HEK293 (cell line): ENCODE data around the gene FRZB.

Experiments
- CTCF ChIA-PET: fragments of 350-600 bp; formaldehyde crosslinking; extraction: SDS; loops from one replicate; lab custom pipeline; 2021; ENCODE audit warnings: antibody characterized with exemption; lab: Yijun Ruan, JAX
- POLR2A ChIA-PET: fragments of 300-600 bp; formaldehyde crosslinking; extraction: SDS; loops from one replicate; lab custom pipeline; 2020; ENCODE audit warnings: antibody characterized with exemption, inconsistent platforms; lab: Yijun Ruan, JAX
- H3K27ac ChIP-seq: fragments of 200-500 bp; sonication (Bioruptor generic); 2 replicates; pipeline ENCODE4 v1.5.1; 2014; ENCODE audit warnings: low read depth, low read length, control low read depth, inconsistent platforms; ENCODE audit errors: extremely low read depth
- H3K36me3 ChIP-seq, 2 experiments: fragments of 200-500 bp in 1 of 2; sonication (Bioruptor generic) in 1 of 2; 1 replicate in 1 of 2; 2 replicates in 1 of 2; pipeline ENCODE4 v1.5.1; 2014 to 2017; ENCODE audit warnings: inconsistent platforms in 2 of 2, low read length in 2 of 2; ENCODE audit not compliant: control insufficient read depth in 2 of 2, insufficient read depth in 1 of 2
- H3K4me1 ChIP-seq: fragments of 200-500 bp; sonication (Bioruptor generic); 2 replicates; pipeline ENCODE4 v1.5.1; 2014; ENCODE audit warnings: mild to moderate bottlenecking, low read length, inconsistent platforms; ENCODE audit not compliant: control insufficient read depth, insufficient read depth
- H3K4me3 ChIP-seq: 2 replicates; pipeline ENCODE4 v1.5.1; 2011; ENCODE audit warnings: low read depth, mild to moderate bottlenecking, control low read depth, low read length, moderate library complexity
- H3K9me3 ChIP-seq: fragments of 200-500 bp; sonication (Bioruptor generic); 2 replicates; pipeline ENCODE4 v1.5.1; 2014; ENCODE audit warnings: low read depth, low read length, inconsistent platforms; ENCODE audit not compliant: control insufficient read depth, insufficient read depth
- GLIS2 ChIP-seq: fragments of 450-650 bp; formaldehyde crosslinking; IDR thresholded peaks from 2 replicates; pipeline ENCODE4 v1.5.1; 2016; ENCODE audit warnings: missing biosample characterization, missing genetic modification characterization
- IKZF3 ChIP-seq: fragments of 450-650 bp; IDR thresholded peaks from 2 replicates; pipeline ENCODE4 v1.5.0; 2018; ENCODE audit warnings: missing biosample characterization, mild to moderate bottlenecking, missing genetic modification characterization, moderate library complexity
- TCF7L2 ChIP-seq: IDR thresholded peaks from 2 replicates; pipeline ENCODE4 v1.6.1; 2011; ENCODE audit warnings: low read depth, mild to moderate bottlenecking, inconsistent platforms, low read length, moderate library complexity, borderline replicate concordance
- ZBTB20 ChIP-seq: fragments of 450-650 bp; formaldehyde crosslinking; IDR thresholded peaks from 2 replicates; pipeline ENCODE4 v1.5.1; 2016; ENCODE audit warnings: missing biosample characterization, missing genetic modification characterization
- ZBTB8A ChIP-seq: fragments of 450-650 bp; formaldehyde crosslinking; IDR thresholded peaks from 2 replicates; pipeline ENCODE4 v1.5.1; 2016; ENCODE audit warnings: missing biosample characterization, missing genetic modification characterization
- ZFP41 ChIP-seq: fragments of 450-650 bp; formaldehyde crosslinking; IDR thresholded peaks from 2 replicates; pipeline ENCODE4 v1.5.1; 2016; ENCODE audit warnings: missing biosample characterization, missing genetic modification characterization, borderline replicate concordance
- ZIC2 ChIP-seq: fragments of 450-650 bp; formaldehyde crosslinking; IDR thresholded peaks from 2 replicates; pipeline ENCODE4 v1.5.1; 2016; ENCODE audit warnings: missing biosample characterization, missing genetic modification characterization
- ZNF19 ChIP-seq: fragments of 450-650 bp; formaldehyde crosslinking; IDR thresholded peaks from 2 replicates; pipeline ENCODE4; 2016; ENCODE audit warnings: missing biosample characterization, missing genetic modification characterization, low read depth
- ZNF341 ChIP-seq: fragments of 450-650 bp; formaldehyde crosslinking; IDR thresholded peaks from 2 replicates; pipeline ENCODE4; 2016; ENCODE audit warnings: low read depth, missing biosample characterization, missing genetic modification characterization
- ZNF394 ChIP-seq: fragments of 450-650 bp; formaldehyde crosslinking; IDR thresholded peaks from 2 replicates; pipeline ENCODE4 v1.5.1; 2016; ENCODE audit warnings: missing biosample characterization, missing genetic modification characterization, mild to moderate bottlenecking, moderate library complexity, borderline replicate concordance
- ZNF521 ChIP-seq: fragments of 450-650 bp; formaldehyde crosslinking; IDR thresholded peaks from 2 replicates; pipeline ENCODE4 v1.5.1; 2017; ENCODE audit warnings: missing biosample characterization, mild to moderate bottlenecking, missing genetic modification characterization
- ZNF529 ChIP-seq: fragments of 450-650 bp; formaldehyde crosslinking; IDR thresholded peaks from 2 replicates; pipeline ENCODE4 v1.5.1; 2017; ENCODE audit warnings: missing genetic modification characterization, missing biosample characterization; ENCODE audit not compliant: insufficient replicate concordance
- ZNF549 ChIP-seq: fragments of 450-650 bp; IDR thresholded peaks from 2 replicates; pipeline ENCODE4 v1.5.1; 2018; ENCODE audit warnings: missing biosample characterization, missing genetic modification characterization, mild to moderate bottlenecking, inconsistent platforms, moderate library complexity
- ZNF600 ChIP-seq: fragments of 450-650 bp; formaldehyde crosslinking; IDR thresholded peaks from 2 replicates; pipeline ENCODE4 v1.5.1; 2016; ENCODE audit warnings: missing biosample characterization, missing genetic modification characterization
- ZNF610 ChIP-seq: fragments of 450-650 bp; formaldehyde crosslinking; IDR thresholded peaks from 2 replicates; pipeline ENCODE4 v1.5.1; 2016; ENCODE audit warnings: missing biosample characterization, missing genetic modification characterization, borderline replicate concordance
- ZNF624 ChIP-seq: fragments of 450-650 bp; formaldehyde crosslinking; IDR thresholded peaks from 2 replicates; pipeline ENCODE4 v1.5.1; 2017; ENCODE audit warnings: missing biosample characterization, missing genetic modification characterization
- ZNF664 ChIP-seq: fragments of 450-650 bp; formaldehyde crosslinking; IDR thresholded peaks from 2 replicates; pipeline ENCODE4 v1.5.1; 2016; ENCODE audit warnings: missing biosample characterization, missing genetic modification characterization
- TF ChIP-seq, protein P1 (sequence below): fragments of 450-650 bp; formaldehyde crosslinking; IDR thresholded peaks from 2 replicates; pipeline ENCODE4 v1.5.1; 2016; ENCODE audit warnings: missing biosample characterization, missing genetic modification characterization
- TF ChIP-seq, protein P2 (sequence below): fragments of 450-650 bp; formaldehyde crosslinking; IDR thresholded peaks from 2 replicates; pipeline ENCODE4 v1.5.1; 2017; ENCODE audit warnings: missing biosample characterization, missing genetic modification characterization
- TF ChIP-seq, protein P3 (sequence below): fragments of 450-650 bp; formaldehyde crosslinking; IDR thresholded peaks from 2 replicates; pipeline ENCODE4 v1.5.1; 2016; ENCODE audit warnings: missing biosample characterization, missing genetic modification characterization, borderline replicate concordance
- TF ChIP-seq, protein P4 (sequence below): fragments of 450-650 bp; formaldehyde crosslinking; IDR thresholded peaks from 2 replicates; pipeline ENCODE4 v1.5.1; 2016; ENCODE audit warnings: missing biosample characterization, missing genetic modification characterization, borderline replicate concordance

The FRZB gene, protein sequence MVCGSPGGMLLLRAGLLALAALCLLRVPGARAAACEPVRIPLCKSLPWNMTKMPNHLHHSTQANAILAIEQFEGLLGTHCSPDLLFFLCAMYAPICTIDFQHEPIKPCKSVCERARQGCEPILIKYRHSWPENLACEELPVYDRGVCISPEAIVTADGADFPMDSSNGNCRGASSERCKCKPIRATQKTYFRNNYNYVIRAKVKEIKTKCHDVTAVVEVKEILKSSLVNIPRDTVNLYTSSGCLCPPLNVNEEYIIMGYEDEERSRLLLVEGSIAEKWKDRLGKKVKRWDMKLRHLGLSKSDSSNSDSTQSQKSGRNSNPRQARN

DNA sequence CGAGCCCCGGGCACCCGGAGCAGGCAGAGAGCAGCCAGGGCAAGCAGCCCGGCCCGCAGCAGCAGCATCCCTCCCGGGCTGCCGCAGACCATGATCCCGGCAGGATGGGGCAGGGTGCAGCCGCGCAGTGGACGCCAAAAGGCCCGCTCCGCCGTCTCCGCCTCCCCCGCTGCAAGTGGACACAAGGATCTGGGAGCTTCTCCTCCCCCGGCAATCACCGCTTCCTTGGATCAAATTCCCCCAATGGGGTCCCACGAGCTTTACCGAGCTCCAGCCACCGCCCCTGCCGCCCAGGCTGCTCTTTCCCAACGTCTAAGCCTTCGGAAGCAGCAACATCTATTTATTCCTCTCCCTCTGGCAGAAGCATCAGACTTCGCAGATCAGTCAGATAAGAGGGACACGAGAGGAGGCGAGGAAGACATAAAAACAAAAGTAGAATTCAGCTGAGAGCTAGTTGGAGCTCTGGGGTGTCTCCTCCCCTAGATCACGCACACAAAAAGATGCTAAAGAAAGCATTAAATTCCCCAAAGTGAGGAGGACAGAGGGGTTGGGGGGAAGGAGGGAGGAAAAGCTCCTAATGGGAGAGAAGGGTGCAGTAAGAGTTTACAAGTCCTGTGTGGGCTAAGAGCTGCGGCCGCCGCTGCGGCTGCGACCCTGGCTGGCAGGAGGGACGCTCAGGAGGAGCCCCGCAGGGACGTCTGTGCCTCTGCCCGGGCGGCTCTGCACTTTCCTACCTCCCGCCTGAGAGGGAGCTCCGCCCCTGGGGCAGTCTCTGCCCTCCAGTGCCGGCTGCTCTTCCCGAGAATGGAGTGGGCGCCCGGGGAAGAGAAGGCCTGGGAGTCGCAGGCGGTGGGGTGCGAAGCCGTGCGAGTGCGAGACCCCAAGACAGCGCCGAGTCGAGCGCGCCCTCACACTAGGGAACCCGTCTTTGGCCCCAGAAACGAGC lies at the start of gene FRZB:
Gene FRZB (minus strand): TSS at position 177 of the 946 bp plus-strand sequence. CDS start 85 bp downstream, at position 92.
- POLR2A ChIA-PET = interaction anchor here (0.9 to 2.1 kb wide), 4 partner anchors 9 to 74 kb away, joined by 3 to 7 read pairs (median 5); no protein-coding TSS in a partner anchor
- no peak within 1 kb of the TSS for H3K27ac ChIP-seq
- H3K4me1 ChIP-seq = peaks cover 10% of the 10 kb centered on the region
- peak within 1 kb of the TSS; percentile 25 for H3K4me3 ChIP-seq
- no peaks in the 10 kb centered on the region for H3K9me3 ChIP-seq
- CTCF ChIA-PET = interaction anchor here (0.6 to 1.9 kb wide), 7 partner anchors 23 to 114 kb away, joined by 3 to 14 read pairs (median 4); no protein-coding TSS in a partner anchor
- H3K36me3 ChIP-seq = no peaks in the 10 kb centered on the region
- TF ChIP-seq ZNF341 (tag by site-specific recombination) (peak; percentile 71), ZNF529 (tag by site-specific recombination) (no peak), ZIC2 (tag by site-specific recombination) (peak; percentile 58), ZBTB8A (tag by site-specific recombination) (0 out of 2 replicates have a peak, but pooled peaks have one; percentile 26), ZBTB20 (tag by site-specific recombination) (peak; percentile 58), GLIS2 (tag by site-specific recombination) (0 out of 2 replicates have a peak, but pooled peaks have one; percentile 24), ZNF600 (tag by site-specific recombination) (peak; percentile 58), ZNF624 (tag by site-specific recombination) (no peak)
- TF ChIP-seq, protein P1, sequence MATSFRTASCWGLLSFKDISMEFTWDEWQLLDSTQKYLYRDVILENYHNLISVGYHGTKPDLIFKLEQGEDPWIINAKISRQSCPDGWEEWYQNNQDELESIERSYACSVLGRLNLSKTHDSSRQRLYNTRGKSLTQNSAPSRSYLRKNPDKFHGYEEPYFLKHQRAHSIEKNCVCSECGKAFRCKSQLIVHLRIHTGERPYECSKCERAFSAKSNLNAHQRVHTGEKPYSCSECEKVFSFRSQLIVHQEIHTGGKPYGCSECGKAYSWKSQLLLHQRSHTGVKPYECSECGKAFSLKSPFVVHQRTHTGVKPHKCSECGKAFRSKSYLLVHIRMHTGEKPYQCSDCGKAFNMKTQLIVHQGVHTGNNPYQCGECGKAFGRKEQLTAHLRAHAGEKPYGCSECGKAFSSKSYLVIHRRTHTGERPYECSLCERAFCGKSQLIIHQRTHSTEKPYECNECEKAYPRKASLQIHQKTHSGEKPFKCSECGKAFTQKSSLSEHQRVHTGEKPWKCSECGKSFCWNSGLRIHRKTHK = no peak
- TF ChIP-seq, protein P2, sequence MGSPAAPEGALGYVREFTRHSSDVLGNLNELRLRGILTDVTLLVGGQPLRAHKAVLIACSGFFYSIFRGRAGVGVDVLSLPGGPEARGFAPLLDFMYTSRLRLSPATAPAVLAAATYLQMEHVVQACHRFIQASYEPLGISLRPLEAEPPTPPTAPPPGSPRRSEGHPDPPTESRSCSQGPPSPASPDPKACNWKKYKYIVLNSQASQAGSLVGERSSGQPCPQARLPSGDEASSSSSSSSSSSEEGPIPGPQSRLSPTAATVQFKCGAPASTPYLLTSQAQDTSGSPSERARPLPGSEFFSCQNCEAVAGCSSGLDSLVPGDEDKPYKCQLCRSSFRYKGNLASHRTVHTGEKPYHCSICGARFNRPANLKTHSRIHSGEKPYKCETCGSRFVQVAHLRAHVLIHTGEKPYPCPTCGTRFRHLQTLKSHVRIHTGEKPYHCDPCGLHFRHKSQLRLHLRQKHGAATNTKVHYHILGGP (tag by site-specific recombination) = no peak

DNA sequence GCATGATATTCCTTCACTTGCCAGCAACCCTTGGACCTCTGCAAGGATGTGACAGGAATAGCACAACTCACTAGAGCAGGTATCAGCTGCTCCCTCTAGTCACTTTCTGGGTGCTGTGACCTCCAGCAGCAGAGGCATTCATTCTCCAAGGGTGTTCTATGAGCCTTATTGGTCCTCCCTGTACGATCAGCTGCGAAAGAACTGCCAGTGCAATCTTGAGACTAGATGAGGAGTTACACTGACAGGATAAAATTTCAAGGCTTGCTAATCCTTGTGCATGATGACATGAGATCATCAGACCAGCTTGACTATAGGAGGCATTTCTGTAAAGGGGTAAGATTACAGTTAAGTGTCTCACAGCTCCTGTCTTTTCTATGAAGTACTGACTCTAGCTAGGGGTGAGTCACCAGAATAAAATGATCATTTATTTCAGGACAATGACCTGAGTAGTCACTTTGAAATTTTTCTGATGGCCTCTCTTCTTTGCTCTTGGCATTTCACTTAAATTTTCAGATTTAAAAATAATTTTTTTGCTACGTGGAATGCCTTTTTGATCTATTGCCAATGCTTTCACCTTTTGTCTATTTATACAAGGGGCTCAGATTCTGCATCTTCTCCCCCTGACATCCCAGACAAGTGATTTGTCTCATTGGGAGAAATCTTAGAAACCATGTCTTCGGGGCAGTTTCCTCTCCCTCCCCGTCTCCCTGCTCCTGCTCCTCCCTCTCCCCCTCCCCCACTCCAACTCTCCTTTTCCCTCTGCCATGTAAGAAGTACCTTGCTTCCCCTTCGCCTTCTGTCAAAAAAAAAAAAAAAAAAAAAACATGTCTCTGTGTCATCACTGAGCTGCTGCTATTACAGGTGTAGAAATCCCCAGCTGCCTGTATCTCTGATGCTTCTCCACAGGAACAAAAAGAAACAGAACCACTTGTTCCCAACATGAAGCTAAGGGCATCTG lies 49.2 kb upstream of the FRZB start:
- no peaks in the 10 kb centered on the region for H3K9me3 ChIP-seq
- no peak for TF ChIP-seq TCF7L2
- peak; percentile 69 for TF ChIP-seq IKZF3 (tag by site-specific recombination)
- no peak for TF ChIP-seq ZNF521 (tag by site-specific recombination)
- TF ChIP-seq ZFP41 = no peak
- TF ChIP-seq, protein P3, sequence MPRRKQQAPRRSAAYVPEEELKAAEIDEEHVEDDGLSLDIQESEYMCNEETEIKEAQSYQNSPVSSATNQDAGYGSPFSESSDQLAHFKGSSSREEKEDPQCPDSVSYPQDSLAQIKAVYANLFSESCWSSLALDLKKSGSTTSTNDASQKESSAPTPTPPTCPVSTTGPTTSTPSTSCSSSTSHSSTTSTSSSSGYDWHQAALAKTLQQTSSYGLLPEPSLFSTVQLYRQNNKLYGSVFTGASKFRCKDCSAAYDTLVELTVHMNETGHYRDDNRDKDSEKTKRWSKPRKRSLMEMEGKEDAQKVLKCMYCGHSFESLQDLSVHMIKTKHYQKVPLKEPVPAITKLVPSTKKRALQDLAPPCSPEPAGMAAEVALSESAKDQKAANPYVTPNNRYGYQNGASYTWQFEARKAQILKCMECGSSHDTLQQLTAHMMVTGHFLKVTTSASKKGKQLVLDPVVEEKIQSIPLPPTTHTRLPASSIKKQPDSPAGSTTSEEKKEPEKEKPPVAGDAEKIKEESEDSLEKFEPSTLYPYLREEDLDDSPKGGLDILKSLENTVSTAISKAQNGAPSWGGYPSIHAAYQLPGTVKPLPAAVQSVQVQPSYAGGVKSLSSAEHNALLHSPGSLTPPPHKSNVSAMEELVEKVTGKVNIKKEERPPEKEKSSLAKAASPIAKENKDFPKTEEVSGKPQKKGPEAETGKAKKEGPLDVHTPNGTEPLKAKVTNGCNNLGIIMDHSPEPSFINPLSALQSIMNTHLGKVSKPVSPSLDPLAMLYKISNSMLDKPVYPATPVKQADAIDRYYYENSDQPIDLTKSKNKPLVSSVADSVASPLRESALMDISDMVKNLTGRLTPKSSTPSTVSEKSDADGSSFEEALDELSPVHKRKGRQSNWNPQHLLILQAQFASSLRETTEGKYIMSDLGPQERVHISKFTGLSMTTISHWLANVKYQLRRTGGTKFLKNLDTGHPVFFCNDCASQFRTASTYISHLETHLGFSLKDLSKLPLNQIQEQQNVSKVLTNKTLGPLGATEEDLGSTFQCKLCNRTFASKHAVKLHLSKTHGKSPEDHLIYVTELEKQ (tag by site-specific recombination) = peak; percentile 52; the same call in 1 of the 2 replicates
- TF ChIP-seq ZNF664 (tag by site-specific recombination) = peak; percentile 80
- TF ChIP-seq ZNF549 = no peak
- TF ChIP-seq, protein P4, sequence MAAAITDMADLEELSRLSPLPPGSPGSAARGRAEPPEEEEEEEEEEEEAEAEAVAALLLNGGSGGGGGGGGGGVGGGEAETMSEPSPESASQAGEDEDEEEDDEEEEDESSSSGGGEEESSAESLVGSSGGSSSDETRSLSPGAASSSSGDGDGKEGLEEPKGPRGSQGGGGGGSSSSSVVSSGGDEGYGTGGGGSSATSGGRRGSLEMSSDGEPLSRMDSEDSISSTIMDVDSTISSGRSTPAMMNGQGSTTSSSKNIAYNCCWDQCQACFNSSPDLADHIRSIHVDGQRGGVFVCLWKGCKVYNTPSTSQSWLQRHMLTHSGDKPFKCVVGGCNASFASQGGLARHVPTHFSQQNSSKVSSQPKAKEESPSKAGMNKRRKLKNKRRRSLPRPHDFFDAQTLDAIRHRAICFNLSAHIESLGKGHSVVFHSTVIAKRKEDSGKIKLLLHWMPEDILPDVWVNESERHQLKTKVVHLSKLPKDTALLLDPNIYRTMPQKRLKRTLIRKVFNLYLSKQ (tag by site-specific recombination) = no peak
- TF ChIP-seq ZNF610 (tag by site-specific recombination) = no peak
- TF ChIP-seq ZNF394 (tag by site-specific recombination) = peak; percentile 58; the same call in 1 of the 2 replicates
- TF ChIP-seq ZNF19 (tag by site-specific recombination) = no peak

More for the DNA sequence above, 49.2 kb upstream of the FRZB start:
- Histone ChIP-seq H3K36me3 (peaks cover 0 to 28% of the 10 kb centered on the region in 2 experiments; a peak in 2 of 3 replicates), H3K4me1 (peaks cover 10% of the 10 kb centered on the region), H3K4me3 (no peak overlapping the region), H3K27ac (no peak overlapping the region)
- ChIA-PET POLR2A (interaction anchor here (0.6 kb wide), 1 partner anchor 15 kb away, joined by 5 read pairs; no protein-coding TSS in a partner anchor), CTCF (interaction anchor here (0.5 to 1.5 kb wide), 3 partner anchors 32 to 419 kb away, joined by 3 to 5 read pairs (median 4); no protein-coding TSS in a partner anchor)
